Iris pigment epithelial cell (primary cell): Measurements from ENCODE around the gene OR6X1.
"Not testable (repeated sequence)": the region's sequence is repeated elsewhere in the genome, so short reads cannot be mapped to it uniquely, and the experiment has no call there.

Experiments used
- DNase-seq: peaks from one replicate; pipeline ENCODE4 v3.0.0-alpha.2; 2011; ENCODE audit warnings: low read depth

OR6X1 gene

GRCh38 chr11:123753110-123753509, 1.2 kb downstream of the OR6X1 start:
- no peak for DNase-seq

GRCh38 chr11:123751781-123752180, 2.5 kb downstream of the OR6X1 start:
- no peak for DNase-seq

- not testable (repeated sequence) for DNase-seq
Observed at GRCh38 chr11:123748349-123748748, 6.0 kb downstream of the OR6X1 start.

GRCh38 chr11:123745764-123746451, 8.4 kb downstream of the OR6X1 start:
- DNase-seq = no peak

- no peak for DNase-seq
Observed at GRCh38 chr11:123742724-123743120, 11.6 kb downstream of the OR6X1 start.

GRCh38 chr11:123742031-123742723, 12.1 kb downstream of the OR6X1 start:
- peak; percentile 4 for DNase-seq

GRCh38 chr11:123741159-123742030, 12.9 kb downstream of the OR6X1 start, which contains the start of gene ZNF202:
ZNF202 (minus strand) TSS chr11:123741660; CDS start chr11:123730888, 10,772 bp downstream.
- DNase-seq = peak; percentile 89

- DNase-seq = peak; percentile 8
Observed at GRCh38 chr11:123740787-123741158, 13.5 kb downstream of the OR6X1 start.

GRCh38 chr11:123738374-123738773, 15.9 kb downstream of the OR6X1 start:
- DNase-seq = no peak

GRCh38 chr11:123736769-123737168, 17.5 kb downstream of the OR6X1 start:
- DNase-seq = no peak

- DNase-seq = no peak
Observed at GRCh38 chr11:123729602-123730001, 24.7 kb downstream of the OR6X1 start.

- DNase-seq = no peak
Observed at GRCh38 chr11:123725995-123726655, 28.2 kb downstream of the OR6X1 start.

- DNase-seq = peak; percentile 53
Observed at GRCh38 chr11:123719452-123719851, 34.9 kb downstream of the OR6X1 start.

- DNase-seq = no peak
Observed at GRCh38 chr11:123718469-123718868, 35.8 kb downstream of the OR6X1 start.

GRCh38 chr11:123718063-123718462, 36.3 kb downstream of the OR6X1 start:
- no peak for DNase-seq

GRCh38 chr11:123712627-123713026, 41.7 kb downstream of the OR6X1 start:
- not testable (repeated sequence) for DNase-seq

- DNase-seq = peak; percentile 74
Observed at GRCh38 chr11:123707606-123708205, 46.6 kb downstream of the OR6X1 start.

- DNase-seq = no peak
Observed at GRCh38 chr11:123707206-123707605, 47.1 kb downstream of the OR6X1 start.

- no peak for DNase-seq
Observed at GRCh38 chr11:123704341-123704740, 50.0 kb downstream of the OR6X1 start.
